NCI-H1417 (cell line): ENCODE measurements around the gene CPD.

Source experiments
- DNase-seq, 3 experiments: peaks; one replicate each; lab custom pipeline; 2025; lab: John Stamatoyannopoulos, UW

Gene CPD

GRCh38 chr17:30354701-30355100 lies 24.0 kb upstream of the CPD start:
- no peak for DNase-seq

- no peak for DNase-seq
Observed at GRCh38 chr17:30357476-30357875, 21.3 kb upstream of the CPD start.

- no peak for DNase-seq
Observed at GRCh38 chr17:30358055-30358760, 20.5 kb upstream of the CPD start.

DNA sequence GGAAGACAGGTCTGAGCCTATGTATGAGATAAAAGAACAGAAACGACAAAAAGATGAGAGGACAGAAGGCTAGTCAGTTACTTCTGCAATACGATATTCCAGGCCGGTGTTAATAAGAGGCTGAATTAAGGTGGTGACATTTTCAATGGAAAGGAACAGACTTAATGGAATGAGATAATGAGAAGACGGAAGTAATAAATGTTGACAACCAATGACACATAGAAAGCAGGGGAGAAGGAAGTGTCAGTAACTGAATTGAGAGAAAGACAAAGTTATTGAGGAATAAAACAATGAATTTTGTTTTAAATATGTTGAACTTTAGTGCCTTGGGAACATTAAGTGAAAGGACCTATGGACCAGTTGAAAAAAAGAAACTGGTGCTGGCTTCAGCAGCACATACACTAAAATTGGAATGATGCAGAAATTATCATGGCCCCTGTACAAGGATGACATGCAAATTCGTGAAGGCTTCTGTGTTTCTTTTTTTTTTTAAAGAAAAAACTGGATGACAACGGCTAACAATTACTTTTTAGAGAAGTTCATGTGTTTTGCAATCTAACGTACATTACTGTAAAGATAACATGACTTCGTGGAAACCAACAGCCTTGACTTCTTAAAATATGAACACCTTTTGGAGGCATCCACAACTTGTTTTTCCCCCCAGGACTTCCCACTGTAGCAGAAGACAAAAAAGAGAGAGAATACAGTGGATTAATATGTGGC lies 18.5 kb upstream of the CPD start:
- no peak for DNase-seq

- no peak for DNase-seq
Observed at GRCh38 chr17:30361766-30362279, 16.9 kb upstream of the CPD start.

DNA sequence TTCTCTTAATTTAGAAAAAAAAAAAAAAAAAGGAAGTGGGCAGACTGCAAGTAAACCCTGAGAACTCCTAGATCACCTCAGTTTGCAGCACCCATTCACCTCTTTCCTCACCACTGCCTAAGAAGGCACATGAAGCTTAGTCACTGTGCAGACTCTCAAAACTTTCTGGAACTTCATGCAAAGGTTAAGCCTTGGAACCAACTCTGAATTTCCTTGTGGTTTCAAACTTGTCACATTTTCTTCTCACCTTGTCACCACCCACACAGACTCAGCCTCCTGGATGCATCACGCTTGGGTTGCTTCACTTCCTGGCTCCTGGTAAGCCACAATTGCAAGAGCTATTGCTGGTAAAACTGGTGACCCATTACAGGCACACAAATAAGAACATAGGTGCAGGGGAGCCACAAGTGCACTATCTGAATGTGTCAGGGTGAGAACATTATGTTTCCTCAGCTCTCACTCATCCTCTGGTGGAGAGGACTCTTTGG lies 15.0 kb upstream of the CPD start:
- DNase-seq, result no peak

GRCh38 chr17:30366536-30366935 lies 12.2 kb upstream of the CPD start:
- no peak for DNase-seq

GRCh38 chr17:30368912-30369720 lies 9.6 kb upstream of the CPD start:
- DNase-seq, result peak in 2 of 3 experiments; percentile 46 to 72

DNA sequence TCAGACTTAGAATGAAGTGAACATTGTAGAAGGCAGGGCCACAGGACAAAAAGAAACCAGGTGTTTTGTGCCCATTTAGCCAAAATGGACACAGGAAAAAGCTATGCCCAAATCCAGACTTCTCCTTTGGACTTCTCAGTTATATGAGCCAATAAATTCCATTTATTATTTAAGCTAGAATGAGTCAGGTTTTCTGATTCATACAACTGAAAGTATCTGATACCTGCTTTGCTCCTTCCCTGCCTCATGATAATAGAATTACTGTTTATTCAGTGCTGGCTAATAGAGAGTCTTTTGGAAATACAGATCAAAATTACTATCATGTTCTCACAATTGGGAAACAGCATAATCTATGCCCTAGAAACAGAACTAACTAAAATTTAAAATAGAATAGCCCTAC lies 8.7 kb upstream of the CPD start:
- DNase-seq, result no peak

- no peak for DNase-seq
Observed at GRCh38 chr17:30372755-30373154, 6.0 kb upstream of the CPD start.

DNA sequence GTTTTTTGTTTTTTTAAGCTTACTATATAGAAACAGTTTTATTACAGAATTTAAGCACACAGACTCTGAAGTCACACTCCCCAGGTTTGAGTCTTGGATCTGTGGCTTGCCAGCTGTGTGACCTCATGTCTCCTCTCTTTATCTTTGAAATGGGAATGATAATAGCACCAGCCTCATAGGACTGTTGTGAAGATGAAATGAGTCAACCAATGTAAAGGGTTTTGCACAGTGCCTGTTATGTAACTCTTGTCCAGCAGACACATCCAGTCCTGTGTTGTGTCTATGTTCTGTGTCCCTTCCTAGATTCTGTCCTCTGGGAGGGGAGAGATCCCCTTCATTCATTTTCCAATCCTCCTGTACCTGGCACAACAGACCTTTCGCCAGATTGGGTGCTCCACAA lies 3.1 kb upstream of the CPD start:
- DNase-seq, result no peak

DNA sequence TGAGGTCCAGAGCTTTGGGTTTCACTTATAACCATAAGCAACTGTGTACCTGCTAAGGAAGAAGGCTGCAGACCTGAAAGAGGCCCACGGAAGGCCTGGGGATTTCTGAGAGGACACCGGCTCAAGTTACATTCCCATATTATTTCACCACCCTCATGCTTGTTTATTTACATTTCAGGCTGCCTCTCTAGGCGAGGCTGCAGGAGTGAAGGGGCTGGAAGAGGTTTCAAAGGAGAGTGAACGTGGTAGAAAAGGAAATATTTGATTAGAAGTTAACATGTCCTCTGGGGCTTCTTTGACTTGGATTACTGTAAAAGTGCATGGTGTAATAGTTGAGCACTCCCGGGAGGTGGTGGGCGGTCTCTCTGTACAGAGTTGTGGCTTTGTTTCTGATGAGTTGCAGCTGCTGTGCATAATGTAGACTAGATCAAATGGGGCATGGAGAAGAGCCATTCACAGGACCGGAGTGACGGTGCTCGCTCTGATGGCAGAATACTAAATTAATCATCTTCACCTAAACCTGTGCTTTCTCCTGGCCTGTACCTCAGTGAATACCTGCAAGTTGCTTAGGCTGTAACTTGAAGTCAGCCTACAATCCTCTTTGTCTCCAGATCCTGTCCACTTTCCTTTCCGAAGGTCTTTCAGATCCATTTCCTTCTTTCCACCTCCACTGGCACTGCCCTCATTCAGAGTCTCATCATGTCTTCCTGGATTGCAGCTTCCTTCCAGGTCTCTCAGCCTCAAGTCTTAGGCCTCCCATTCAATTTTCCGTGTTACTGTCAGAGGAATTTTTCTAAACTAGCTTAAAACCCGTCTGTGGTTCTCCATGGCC lies 1.9 kb upstream of the CPD start:
- DNase-seq, result peak; percentile 76 to 98 (median 91)

- no peak for DNase-seq
Observed at GRCh38 chr17:30377574-30378240, 1.0 kb upstream of the CPD start.

DNA sequence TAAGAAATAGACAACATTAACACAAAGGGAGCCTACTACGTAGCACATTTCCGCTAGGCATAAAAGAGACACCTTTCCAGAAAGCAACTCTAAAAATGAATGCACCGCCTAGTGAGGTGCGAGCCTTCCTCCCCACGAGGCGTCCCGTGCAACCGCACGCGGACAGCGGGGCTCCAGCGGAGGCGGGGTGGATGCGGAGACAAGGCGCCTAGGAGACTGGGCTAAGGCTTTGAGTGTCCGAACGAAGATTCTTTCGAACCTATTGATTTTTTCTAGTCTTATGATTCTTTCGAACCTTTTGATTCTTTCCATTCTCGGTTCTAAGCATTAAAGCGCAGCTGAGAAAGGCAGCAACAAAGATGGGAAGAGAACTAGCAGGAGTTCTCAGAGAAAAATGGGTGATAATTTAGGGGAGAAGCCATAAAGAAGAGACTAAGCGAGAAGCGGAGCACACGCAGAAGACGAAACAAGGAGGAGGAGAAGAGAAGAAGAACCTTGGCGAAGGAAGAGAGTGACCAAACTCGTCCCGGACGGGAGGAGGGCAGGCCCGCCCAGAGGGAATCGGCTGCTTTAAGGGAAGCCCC lies 394 bp upstream of the CPD start:
- peak in 1 of 3 experiments; percentile 67 for DNase-seq

GRCh38 chr17:30379303-30379902 lies 676 bp downstream of the CPD start:
- DNase-seq, result peak in 2 of 3 experiments; percentile 69 to 80

DNA sequence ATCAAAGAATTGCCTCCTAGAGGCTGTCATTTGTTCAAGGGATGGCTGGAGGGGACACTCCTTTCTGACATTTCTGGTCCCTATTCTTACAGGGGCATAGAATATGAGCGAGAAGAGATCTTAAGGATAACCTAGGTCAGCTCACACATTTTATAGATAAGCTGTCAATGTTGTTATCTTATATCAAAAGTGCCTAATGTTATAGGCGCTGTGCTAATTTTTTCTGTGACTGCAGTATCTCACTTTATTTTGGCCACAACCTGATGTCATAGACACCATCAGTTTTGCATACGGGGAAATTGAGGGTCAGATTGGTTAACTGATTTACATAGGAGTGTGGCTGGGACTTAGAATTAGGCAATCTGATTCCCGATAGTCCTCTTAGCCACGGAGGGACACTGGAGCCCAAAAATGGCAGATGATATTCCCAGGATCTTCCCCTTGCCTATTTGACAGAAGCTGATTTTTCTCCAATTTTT lies 1.2 kb downstream of the CPD start:
- peak in 1 of 3 experiments; percentile 51 for DNase-seq

- DNase-seq, result no peak
Observed at GRCh38 chr17:30380643-30381339, 2.1 kb downstream of the CPD start.

- no peak for DNase-seq
Observed at GRCh38 chr17:30381340-30381659, 2.6 kb downstream of the CPD start.

- no peak for DNase-seq
Observed at GRCh38 chr17:30382345-30382744, 3.6 kb downstream of the CPD start.
